Myometrial cell (primary cell): ENCODE data around the gene RAB11FIP5. TPM values are rescaled to one million over a fixed set of nuclear protein-coding genes. Genes with fewer than 3 reads are reported as not detected.

ENCODE experiments used
- total RNA-seq: library from RNA; depleted of rRNA; stranded (reverse); fragments of >200 nt; gene quantifications from 2 replicates; pipeline ENCODE4 v1.2.3, GENCODE V29; 2015

The RAB11FIP5 gene
- 22.2 and 24.5 TPM in 2 replicates for total RNA-seq

GRCh38 chr2:73112913-73113854, at the start of gene RAB11FIP5:
Gene RAB11FIP5, minus strand, starts transcription at chr2:73112948. Its CDS starts 171 bp downstream, at chr2:73112777.

GRCh38 chr2:73071360-73072128, 41.2 kb downstream of the RAB11FIP5 start, which contains the start of gene SFXN5:
Gene SFXN5, minus strand, starts transcription at chr2:73071712. Its CDS starts 7 bp downstream, at chr2:73071705.

Other genes starting within 250 kb of the RAB11FIP5 start
- 19.3 and 25.5 TPM in 2 replicates for gene SPR, start 225.5 kb downstream of the RAB11FIP5 start, total RNA-seq
- gene EMX1, start 195.4 kb downstream of the RAB11FIP5 start, total RNA-seq = not detected in 2 replicates
- 15.0 and 16.1 TPM in 2 replicates for gene SFXN5, start 41.2 kb downstream of the RAB11FIP5 start, total RNA-seq
- gene NOTO, start 89.6 kb upstream of the RAB11FIP5 start, total RNA-seq = not detected in 2 replicates
- gene SMYD5, start 101.3 kb upstream of the RAB11FIP5 start, total RNA-seq = 24.3 and 24.8 TPM in 2 replicates
- gene PRADC1, start 120.3 kb upstream of the RAB11FIP5 start, total RNA-seq = 47.9 and 58.1 TPM in 2 replicates
- 558 and 584 TPM in 2 replicates for gene CCT7, start 121.4 kb upstream of the RAB11FIP5 start, total RNA-seq
- gene FBXO41, start 171.5 kb upstream of the RAB11FIP5 start, total RNA-seq = 0.29 and 10.1 TPM in 2 replicates
- gene EGR4, start 180.6 kb upstream of the RAB11FIP5 start, total RNA-seq = not detected in 2 replicates